PC-9 (cell line): ENCODE data around the gene CYP2B6.
"Not testable (repeated sequence)": the region's sequence is repeated elsewhere in the genome, so short reads cannot be mapped to it uniquely, and the experiment has no call there.

Experiments used
- EZH2 ChIP-seq: fragments of 200-600 bp; sonication (generic); IDR thresholded peaks from 2 replicates; pipeline ENCODE4 v1.8.0; 2017; ENCODE audit warnings: antibody characterized with exemption, low read depth
- TF ChIP-seq, protein P1 (sequence below): fragments of 200-600 bp; sonication (generic); conservative IDR thresholded peaks from 2 replicates; pipeline ENCODE4 v1.6.1; 2017; ENCODE audit warnings: mixed run types, antibody characterized with exemption, mild to moderate bottlenecking, moderate library complexity

- TF ChIP-seq, protein P1, sequence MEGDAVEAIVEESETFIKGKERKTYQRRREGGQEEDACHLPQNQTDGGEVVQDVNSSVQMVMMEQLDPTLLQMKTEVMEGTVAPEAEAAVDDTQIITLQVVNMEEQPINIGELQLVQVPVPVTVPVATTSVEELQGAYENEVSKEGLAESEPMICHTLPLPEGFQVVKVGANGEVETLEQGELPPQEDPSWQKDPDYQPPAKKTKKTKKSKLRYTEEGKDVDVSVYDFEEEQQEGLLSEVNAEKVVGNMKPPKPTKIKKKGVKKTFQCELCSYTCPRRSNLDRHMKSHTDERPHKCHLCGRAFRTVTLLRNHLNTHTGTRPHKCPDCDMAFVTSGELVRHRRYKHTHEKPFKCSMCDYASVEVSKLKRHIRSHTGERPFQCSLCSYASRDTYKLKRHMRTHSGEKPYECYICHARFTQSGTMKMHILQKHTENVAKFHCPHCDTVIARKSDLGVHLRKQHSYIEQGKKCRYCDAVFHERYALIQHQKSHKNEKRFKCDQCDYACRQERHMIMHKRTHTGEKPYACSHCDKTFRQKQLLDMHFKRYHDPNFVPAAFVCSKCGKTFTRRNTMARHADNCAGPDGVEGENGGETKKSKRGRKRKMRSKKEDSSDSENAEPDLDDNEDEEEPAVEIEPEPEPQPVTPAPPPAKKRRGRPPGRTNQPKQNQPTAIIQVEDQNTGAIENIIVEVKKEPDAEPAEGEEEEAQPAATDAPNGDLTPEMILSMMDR = not testable (repeated sequence)
- TF ChIP-seq EZH2 = not testable (repeated sequence)
Measured at GRCh38 chr19:40979759-40980158, 11.3 kb upstream of the CYP2B6 start.
